BJ (cell line): Measurements from ENCODE around the gene BCAS3. TPM values are rescaled to one million over a fixed set of nuclear protein-coding genes. Genes with fewer than 3 reads are reported as not detected.

Experiments
- CTCF ChIA-PET: fragments of 350-600 bp; formaldehyde crosslinking; extraction: SDS; loops from one replicate; lab custom pipeline; 2021; ENCODE audit warnings: antibody characterized with exemption, inconsistent platforms; lab: Yijun Ruan, JAX
- POLR2A ChIA-PET: fragments of 300-600 bp; sonication (Branson Sonifier 250); formaldehyde crosslinking; extraction: SDS; loops from one replicate; lab custom pipeline; 2021; ENCODE audit warnings: antibody characterized with exemption; lab: Charles Lee
- DNase-seq: peaks from one replicate; pipeline ENCODE4 v3.0.0-alpha.2; 2011; ENCODE audit warnings: low read depth
- H3K27me3 ChIP-seq: 2 replicates; pipeline ENCODE4 v1.6.0; 2011; ENCODE audit warnings: low read length; ENCODE audit not compliant: control insufficient read depth, insufficient read depth
- H3K36me3 ChIP-seq: 2 replicates; pipeline ENCODE4 v1.5.1; 2011; ENCODE audit warnings: low read length; ENCODE audit not compliant: control insufficient read depth, insufficient read depth
- H3K4me3 ChIP-seq: 2 replicates; pipeline ENCODE4 v1.5.1; 2011; ENCODE audit warnings: low read depth, mild to moderate bottlenecking, control low read depth, low read length
- polyA plus RNA-seq: library from polyadenylated mRNA; depleted of rRNA; stranded (reverse); fragments of >200 nt; gene quantifications from 2 replicates; pipeline ENCODE4 v1.2.3, GENCODE V29; 2011
- TF ChIP-seq, protein P1 (sequence below): IDR thresholded peaks from 2 replicates; pipeline ENCODE4 v1.5.1; 2011; ENCODE audit warnings: low read depth, mild to moderate bottlenecking, control low read depth, inconsistent platforms, low read length, moderate library complexity; ENCODE audit not compliant: insufficient read depth

Gene BCAS3
- polyA plus RNA-seq, 1 experiment: 19.5 TPM

DNA sequence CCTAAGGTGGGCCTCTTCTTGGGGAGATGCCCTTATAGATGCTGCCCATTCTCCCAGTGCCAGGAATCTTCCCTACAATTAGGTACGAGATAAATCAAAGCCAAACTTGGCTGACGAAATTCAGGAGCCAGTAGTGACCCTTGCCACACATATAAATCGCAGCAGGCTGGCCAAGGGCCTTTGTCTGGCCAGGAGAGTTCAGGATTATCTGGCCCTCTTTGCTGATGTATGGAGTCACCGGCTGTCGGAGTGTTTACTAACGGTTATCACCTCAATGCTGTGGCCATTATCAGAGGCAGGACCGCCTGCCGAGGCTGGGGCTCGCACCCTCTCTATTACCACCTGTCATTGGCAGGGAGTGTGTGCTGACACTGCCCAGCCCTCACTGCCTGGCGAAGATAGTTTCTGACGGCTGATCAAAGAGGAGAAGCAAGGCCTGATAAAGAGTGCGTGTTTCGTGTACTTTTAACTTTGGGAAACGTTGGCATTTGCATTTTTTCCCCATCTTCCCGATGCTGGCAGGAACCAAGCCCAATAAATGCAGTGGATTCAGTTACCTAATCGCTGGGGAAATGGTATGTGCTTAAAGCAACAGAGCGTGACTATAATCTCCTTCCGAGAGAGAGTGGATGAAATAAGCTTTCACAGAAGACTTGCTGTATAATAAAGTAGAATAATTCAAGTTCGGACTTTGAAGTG lies 689.2 kb downstream of the BCAS3 start:
- Histone ChIP-seq H3K27me3 (no peaks in the 10 kb centered on the region), H3K4me3 (no peak overlapping the region), H3K36me3 (no peaks in the 10 kb centered on the region)
- TF ChIP-seq, protein P1, sequence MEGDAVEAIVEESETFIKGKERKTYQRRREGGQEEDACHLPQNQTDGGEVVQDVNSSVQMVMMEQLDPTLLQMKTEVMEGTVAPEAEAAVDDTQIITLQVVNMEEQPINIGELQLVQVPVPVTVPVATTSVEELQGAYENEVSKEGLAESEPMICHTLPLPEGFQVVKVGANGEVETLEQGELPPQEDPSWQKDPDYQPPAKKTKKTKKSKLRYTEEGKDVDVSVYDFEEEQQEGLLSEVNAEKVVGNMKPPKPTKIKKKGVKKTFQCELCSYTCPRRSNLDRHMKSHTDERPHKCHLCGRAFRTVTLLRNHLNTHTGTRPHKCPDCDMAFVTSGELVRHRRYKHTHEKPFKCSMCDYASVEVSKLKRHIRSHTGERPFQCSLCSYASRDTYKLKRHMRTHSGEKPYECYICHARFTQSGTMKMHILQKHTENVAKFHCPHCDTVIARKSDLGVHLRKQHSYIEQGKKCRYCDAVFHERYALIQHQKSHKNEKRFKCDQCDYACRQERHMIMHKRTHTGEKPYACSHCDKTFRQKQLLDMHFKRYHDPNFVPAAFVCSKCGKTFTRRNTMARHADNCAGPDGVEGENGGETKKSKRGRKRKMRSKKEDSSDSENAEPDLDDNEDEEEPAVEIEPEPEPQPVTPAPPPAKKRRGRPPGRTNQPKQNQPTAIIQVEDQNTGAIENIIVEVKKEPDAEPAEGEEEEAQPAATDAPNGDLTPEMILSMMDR: no peak
- DNase-seq: no peak
- ChIA-PET POLR2A (no interaction called here), CTCF (interaction anchor here (0.6 to 1.3 kb wide), 2 partner anchors 23 to 261 kb away, joined by 3 read pairs; no protein-coding TSS in a partner anchor)

DNA sequence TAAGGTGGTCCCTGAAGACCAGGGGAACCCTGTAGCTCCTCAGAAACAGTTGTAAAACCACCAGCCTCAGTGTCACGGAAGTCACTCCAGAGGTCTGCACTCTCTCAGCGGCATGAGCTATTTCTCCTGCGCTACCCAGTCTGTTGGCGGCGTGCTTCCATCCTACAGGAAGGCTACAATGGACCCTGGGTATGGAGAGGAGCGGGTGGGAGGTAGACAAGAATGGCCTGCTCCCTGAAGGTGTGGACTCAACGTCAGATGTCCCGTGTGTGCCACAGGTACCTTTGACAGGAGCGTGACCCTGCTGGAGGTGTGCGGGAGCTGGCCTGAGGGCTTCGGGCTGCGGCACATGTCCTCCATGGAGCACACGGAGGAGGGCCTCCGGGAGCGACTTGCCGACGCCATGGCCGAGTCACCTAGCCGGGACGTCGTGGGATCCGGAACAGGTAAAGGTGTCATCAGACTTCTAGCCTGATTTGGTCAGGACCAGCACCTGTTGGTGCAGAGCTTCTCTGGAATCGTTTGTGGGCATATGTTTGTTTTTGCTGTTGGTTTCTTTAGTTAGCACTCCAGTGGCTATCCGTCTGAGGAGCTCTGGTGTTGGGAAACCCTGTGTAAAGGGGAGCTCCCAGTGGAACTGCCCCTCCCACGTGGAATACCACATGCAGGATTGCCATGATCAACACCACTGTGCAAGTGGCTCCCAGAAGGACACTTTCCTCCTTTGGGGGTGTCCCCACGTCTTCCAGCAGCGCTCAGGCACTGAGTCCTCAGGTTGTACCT lies 690.6 kb downstream of the BCAS3 start:
- Histone ChIP-seq H3K4me3 (no peak overlapping the region), H3K27me3 (no peaks in the 10 kb centered on the region), H3K36me3 (no peaks in the 10 kb centered on the region)
- no peak for DNase-seq
- ChIA-PET CTCF (no interaction called here), POLR2A (no interaction called here)
- TF ChIP-seq, protein P1: no peak

DNA sequence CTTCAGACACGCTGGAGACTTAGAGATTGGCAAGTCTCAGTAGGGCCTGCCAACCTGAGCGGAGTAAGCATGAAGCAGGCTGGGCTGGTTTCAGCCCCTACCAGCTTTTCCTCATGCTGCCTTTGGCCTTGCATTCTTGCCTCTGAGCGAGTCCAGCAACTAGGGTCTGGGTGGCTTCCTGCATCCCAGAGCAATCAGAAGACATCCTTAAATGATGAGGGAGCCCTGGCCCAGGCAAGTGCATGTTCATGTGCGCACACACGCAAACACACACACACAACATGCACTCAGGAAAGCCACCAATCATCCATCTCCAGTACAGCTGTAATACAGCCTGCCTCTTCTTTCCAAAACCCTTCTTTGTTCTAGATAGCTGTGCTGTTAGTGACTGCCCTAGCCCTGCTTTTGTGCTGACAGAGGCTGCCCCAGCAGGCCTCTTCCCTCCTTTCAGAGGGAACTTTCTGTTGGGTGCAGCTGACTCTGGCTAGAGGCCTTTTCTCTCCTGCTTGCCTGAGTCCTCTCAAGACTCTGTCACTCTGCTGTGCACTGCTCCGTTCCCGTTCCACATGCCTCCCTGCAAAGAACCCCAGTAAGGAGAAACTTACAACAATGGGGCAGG lies 691.3 kb downstream of the BCAS3 start:
- ChIA-PET CTCF (interaction anchor here (1.0 kb wide), 1 partner anchor 21 kb away, joined by 3 read pairs; no protein-coding TSS in a partner anchor), POLR2A (no interaction called here)
- Histone ChIP-seq H3K27me3 (no peaks in the 10 kb centered on the region), H3K36me3 (no peaks in the 10 kb centered on the region), H3K4me3 (no peak overlapping the region)
- no peak for DNase-seq
- TF ChIP-seq, protein P1: no peak

DNA sequence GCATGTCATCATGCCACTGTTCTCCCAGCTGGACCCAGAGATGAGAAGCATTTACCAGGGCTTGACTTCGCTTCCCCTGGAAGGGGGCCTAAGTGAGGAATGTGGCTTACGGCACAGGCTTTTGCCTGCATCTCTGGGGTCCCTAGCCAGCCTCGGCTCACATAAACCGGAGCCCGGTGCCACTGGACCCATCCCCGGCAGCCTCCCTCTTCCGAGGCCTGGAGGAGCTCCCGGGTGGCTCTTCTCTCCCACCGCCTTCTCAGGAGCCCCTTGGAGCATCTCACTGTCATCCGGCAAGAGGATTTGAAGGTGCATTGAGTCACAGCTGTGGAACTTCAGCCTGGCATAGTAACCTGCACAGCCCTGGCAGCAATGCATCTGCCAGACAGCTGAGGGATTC lies 692.1 kb downstream of the BCAS3 start:
- no peak for DNase-seq
- Histone ChIP-seq H3K4me3 (no peak overlapping the region), H3K36me3 (no peaks in the 10 kb centered on the region), H3K27me3 (no peaks in the 10 kb centered on the region)
- TF ChIP-seq, protein P1: no peak
- ChIA-PET CTCF (interaction anchor here (1.0 kb wide), 1 partner anchor 20 kb away, joined by 3 read pairs; no protein-coding TSS in a partner anchor), POLR2A (no interaction called here)

DNA sequence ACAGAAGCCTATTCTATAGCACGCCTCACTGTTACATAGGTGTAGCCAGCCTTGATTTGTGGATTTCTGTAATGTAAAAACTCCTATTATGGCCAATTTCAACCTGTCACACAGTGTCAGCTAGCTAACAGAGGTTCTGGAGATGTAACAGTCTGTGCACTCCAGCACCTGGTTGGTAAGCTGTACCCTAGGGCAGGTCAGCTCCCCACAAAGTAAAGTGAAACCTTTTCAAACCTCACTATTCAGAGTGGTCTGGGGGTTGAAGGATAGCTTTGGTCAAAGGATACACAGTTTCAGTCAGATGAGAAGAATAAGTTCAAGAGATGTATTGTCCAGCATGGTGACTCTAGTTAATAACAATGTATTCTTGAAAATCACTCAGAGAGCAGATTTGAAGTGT lies 693.5 kb downstream of the BCAS3 start:
- no peak for DNase-seq
- POLR2A ChIA-PET: interaction anchor here (0.6 kb wide), 1 partner anchor 346 kb away, joined by 3 read pairs; no protein-coding TSS in a partner anchor
- Histone ChIP-seq H3K4me3 (no peak overlapping the region), H3K36me3 (no peaks in the 10 kb centered on the region), H3K27me3 (no peaks in the 10 kb centered on the region)
- CTCF ChIA-PET: no interaction called here
- TF ChIP-seq, protein P1: no peak
